Measurements from ENCODE around the gene PCDHA9.
"Not testable (repeated sequence)": the region's sequence is repeated elsewhere in the genome, so short reads cannot be mapped to it uniquely, and the experiment has no call there.

The PCDHA9 gene

DNA sequence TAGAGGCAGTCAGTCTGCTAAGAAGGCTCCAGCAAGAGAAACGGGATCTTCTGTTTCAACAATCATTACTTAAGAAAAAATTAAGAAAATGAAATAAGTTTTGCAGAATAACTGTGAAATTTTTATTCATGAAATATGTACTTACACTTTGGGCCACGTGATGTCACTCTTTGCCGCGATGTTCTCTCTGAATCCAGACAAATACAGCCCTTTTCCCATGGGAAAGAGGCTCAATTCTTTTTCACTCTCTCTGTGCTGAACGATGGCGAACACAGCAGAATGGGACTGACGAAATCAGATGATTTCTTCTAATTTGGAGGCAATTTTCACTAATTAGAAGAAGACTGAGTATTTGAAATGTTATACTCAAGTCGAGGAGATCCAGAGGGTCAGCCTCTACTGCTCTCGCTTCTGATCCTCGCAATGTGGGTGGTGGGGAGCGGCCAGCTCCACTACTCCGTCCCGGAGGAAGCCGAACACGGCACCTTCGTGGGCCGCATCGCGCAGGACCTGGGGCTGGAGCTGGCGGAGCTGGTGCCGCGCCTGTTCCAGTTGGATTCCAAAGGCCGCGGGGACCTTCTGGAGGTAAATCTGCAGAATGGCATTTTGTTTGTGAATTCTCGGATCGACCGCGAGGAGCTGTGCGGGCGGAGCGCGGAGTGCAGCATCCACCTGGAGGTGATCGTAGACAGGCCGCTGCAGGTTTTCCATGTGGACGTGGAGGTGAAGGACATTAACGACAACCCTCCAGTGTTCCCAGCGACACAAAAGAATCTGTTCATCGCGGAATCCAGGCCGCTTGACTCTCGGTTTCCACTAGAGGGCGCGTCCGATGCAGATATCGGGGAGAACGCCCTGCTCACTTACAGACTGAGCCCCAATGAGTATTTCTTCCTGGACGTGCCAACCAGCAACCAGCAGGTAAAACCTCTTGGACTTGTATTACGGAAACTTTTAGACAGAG, at the start of gene PCDHA9:
TSS of gene PCDHA9 (plus strand) at position 244 of the 964 bp plus-strand sequence. CDS start at position 358, 114 bp downstream.
- DNase-seq (ENCODE audit: low spot score), result not testable (repeated sequence)

GRCh38 chr5:140800816-140801493, 47.2 kb upstream of the PCDHA9 start, which contains the start of gene PCDHA3:
Gene PCDHA3 (plus strand): TSS chr5:140801057.
- no peak for DNase-seq (ENCODE audit: low spot score)

DNA sequence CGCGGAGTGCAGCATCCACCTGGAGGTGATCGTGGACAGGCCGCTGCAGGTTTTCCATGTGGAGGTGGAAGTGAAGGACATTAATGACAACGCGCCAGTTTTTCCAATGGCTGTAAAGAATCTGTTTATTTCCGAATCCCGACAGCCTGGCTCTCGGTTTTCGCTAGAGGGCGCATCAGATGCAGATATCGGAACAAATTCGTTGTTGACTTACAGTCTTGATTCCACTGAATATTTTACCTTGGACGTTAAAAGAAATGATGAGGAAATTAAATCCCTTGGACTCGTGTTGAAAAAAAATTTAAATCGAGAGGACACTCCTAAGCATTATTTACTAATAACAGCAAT, 46.7 kb upstream of the PCDHA9 start:
- DNase-seq (ENCODE audit: low spot score), result no peak

- DNase-seq (ENCODE audit: low spot score), result not testable (repeated sequence)
Measured at GRCh38 chr5:140802381-140802780, 45.8 kb upstream of the PCDHA9 start.

DNA sequence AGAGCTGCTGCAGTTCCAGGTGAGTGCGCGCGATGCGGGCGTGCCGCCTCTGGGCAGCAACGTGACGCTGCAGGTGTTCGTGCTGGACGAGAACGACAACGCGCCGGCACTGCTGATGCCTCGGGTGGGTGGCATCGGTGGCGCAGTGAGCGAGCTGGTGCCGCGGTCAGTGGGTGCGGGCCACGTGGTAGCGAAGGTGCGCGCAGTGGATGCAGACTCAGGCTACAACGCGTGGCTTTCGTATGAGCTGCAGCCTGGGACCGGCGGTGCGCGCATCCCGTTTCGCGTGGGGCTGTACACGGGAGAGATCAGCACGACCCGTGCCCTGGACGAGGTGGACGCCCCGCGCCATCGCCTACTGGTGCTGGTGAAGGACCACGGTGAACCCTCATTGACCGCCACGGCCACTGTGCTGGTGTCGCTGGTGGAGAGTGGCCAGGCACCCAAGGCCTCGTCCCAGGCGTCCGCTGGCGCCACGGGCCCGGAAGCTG, 45.4 kb upstream of the PCDHA9 start:
- DNase-seq (ENCODE audit: low spot score), result no peak

GRCh38 chr5:140806834-140807775, 41.1 kb upstream of the PCDHA9 start, which contains the start of gene PCDHA4:
Gene PCDHA4 (plus strand): TSS chr5:140807068.
- no peak for DNase-seq (ENCODE audit: low spot score)

DNA sequence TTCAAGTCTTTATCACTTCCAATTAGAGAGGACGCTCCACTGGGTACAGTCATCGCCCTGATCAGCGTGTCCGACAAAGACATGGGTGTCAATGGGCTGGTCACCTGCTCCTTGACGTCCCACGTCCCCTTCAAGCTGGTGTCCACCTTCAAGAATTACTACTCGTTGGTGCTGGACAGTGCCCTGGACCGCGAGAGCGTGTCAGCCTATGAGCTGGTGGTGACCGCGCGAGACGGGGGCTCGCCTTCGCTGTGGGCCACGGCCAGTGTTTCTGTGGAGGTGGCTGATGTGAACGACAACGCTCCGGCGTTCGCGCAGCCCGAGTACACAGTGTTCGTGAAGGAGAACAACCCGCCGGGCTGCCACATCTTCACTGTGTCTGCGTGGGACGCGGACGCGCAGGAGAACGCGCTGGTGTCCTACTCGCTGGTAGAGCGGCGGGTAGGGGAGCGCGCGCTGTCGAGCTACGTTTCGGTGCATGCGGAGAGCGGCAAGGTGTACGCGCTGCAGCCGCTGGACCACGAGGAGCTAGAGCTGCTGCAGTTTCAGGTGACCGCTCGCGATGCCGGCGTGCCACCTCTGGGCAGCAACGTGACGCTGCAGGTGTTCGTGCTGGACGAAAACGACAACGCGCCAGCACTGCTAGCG, 39.8 kb upstream of the PCDHA9 start:
- not testable (repeated sequence) for DNase-seq (ENCODE audit: low spot score)

DNA sequence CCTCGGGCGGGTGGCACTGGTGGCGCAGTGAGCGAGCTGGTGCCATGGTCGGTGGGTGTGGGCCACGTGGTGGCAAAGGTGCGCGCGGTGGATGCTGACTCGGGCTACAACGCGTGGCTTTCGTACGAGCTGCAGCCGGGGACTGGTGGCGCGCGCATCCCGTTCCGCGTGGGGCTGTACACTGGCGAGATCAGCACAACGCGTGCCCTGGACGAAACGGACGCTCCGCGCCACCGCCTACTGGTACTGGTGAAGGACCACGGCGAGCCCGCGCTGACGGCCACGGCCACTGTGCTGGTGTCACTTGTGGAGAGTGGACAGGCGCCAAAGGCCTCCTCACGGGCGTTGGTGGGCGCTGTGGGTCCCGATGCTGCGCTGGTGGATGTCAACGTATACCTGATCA, 39.3 kb upstream of the PCDHA9 start:
- no peak for DNase-seq (ENCODE audit: low spot score)

GRCh38 chr5:140821375-140822280, 26.6 kb upstream of the PCDHA9 start, which contains the start of gene PCDHA5:
Gene PCDHA5 (plus strand): TSS chr5:140821613.
- no peak for DNase-seq (ENCODE audit: low spot score)

GRCh38 chr5:140822281-140822629, 25.9 kb upstream of the PCDHA9 start:
- no peak for DNase-seq (ENCODE audit: low spot score)

DNA sequence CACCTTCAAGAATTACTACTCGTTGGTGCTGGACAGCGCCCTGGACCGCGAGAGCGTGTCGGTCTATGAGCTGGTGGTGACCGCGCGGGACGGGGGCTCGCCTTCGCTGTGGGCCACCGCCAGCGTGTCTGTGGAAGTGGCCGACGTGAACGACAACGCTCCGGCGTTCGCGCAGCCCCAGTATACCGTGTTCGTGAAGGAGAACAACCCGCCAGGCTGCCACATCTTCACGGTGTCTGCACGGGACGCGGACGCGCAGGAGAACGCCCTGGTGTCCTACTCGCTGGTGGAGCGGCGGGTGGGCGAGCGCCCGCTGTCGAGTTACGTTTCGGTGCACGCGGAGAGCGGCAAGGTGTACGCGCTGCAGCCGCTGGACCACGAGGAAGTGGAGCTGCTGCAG, 25.2 kb upstream of the PCDHA9 start:
- not testable (repeated sequence) for DNase-seq (ENCODE audit: low spot score)

GRCh38 chr5:140823475-140823874, 24.7 kb upstream of the PCDHA9 start:
- no peak for DNase-seq (ENCODE audit: low spot score)

- no peak for DNase-seq (ENCODE audit: low spot score)
Measured at GRCh38 chr5:140827704-140828361, 20.3 kb upstream of the PCDHA9 start, which contains the start of gene PCDHA6. Gene PCDHA6 (plus strand): TSS chr5:140827960. CDS start chr5:140828092, 132 bp downstream.

DNA sequence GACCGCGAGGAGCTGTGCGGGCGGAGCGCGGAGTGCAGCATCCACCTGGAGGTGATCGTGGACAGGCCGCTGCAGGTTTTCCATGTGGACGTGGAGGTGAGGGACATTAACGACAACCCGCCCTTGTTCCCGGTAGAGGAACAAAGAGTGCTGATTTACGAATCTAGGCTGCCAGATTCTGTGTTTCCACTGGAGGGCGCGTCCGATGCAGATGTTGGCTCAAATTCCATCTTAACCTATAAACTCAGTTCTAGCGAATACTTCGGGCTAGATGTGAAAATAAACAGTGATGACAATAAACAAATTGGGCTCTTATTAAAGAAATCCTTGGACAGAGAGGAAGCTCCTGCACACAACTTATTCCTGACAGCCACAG, 19.8 kb upstream of the PCDHA9 start:
- DNase-seq (ENCODE audit: low spot score), result no peak

DNA sequence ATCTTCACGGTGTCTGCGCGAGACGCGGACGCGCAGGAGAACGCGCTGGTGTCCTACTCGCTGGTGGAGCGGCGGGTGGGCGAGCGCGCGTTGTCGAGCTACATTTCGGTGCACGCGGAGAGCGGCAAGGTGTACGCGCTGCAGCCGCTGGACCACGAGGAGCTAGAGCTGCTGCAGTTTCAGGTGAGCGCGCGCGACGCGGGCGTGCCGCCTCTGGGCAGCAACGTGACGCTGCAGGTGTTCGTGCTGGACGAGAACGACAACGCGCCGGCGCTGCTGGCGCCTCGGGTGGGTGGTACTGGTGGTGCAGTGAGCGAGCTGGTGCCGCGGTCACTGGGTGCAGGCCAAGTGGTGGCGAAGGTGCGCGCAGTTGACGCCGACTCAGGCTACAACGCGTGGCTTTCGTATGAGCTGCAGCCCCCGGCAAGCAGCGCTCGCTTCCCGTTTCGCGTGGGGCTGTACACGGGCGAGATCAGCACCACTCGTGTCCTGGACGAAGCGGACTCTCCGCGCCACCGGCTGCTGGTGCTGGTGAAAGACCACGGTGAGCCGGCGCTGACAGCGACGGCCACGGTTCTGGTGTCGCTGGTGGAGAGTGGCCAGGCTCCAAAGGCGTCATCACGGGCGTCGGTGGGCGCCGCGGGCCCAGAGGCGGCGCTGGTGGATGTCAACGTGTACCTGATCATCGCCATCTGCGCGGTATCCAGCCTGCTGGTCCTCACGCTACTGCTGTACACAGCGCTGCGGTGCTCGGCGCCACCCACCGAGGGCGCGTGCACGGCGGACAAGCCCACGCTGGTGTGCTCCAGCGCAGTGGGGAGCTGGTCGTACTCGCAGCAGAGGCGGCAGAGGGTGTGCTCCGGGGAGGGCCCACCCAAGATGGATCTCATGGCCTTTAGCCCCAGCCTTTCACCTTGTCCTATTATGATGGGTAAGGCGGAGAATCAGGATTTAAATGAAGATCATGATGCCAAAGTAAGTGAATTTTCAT, 18.4 kb upstream of the PCDHA9 start:
- DNase-seq (ENCODE audit: low spot score), result not testable (repeated sequence)

- DNase-seq (ENCODE audit: low spot score), result no peak
Measured at GRCh38 chr5:140833993-140834392, 14.2 kb upstream of the PCDHA9 start, which contains the start of gene PCDHA7. Gene PCDHA7 (plus strand): TSS chr5:140834269. CDS start chr5:140834384, 115 bp downstream.

DNA sequence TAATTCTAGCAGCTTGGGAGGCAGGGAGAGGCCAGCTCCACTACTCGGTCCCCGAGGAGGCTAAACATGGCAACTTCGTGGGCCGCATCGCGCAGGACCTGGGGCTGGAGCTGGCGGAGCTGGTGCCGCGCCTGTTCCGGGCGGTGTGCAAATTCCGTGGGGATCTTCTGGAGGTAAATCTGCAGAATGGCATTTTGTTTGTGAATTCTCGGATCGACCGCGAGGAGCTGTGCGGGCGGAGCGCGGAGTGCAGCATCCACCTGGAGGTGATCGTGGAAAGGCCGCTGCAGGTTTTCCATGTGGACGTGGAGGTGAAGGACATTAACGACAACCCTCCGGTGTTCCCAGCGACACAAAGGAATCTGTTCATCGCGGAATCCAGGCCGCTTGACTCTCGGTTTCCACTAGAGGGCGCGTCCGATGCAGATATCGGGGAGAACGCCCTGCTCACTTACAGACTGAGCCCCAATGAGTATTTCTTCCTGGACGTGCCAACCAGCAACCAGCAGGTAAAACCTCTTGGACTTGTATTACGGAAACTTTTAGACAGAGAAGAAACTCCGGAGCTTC, 13.7 kb upstream of the PCDHA9 start:
- not testable (repeated sequence) for DNase-seq (ENCODE audit: low spot score)

All from CD4-positive, alpha-beta T cell treated with Interleukin-6 at 100 ng/mL for 8 hours (primary cell).